Lower leg skin (tissue), 3 donors: ENCODE measurements around the gene MOSPD2.

Experiments
- CTCF ChIP-seq, 3 donors: fragments of 450-650 bp; IDR thresholded peaks; one replicate each; pipeline ENCODE4 v1.5.1; 2016; ENCODE audit warnings: antibody characterized with exemption in 3 of 3, mild to moderate bottlenecking in 3 of 3, moderate library complexity in 2 of 3
- POLR2A ChIP-seq, 2 donors: fragments of 450-650 bp; IDR thresholded peaks; one replicate each; pipeline ENCODE4 v1.6.1; 2016 to 2017; ENCODE audit warnings: antibody characterized with exemption in 2 of 2, mild to moderate bottlenecking in 1 of 2, moderate library complexity in 1 of 2

GRCh38 chrX:14916017-14916674, 42.9 kb downstream of the MOSPD2 start:
- TF ChIP-seq CTCF (IDR thresholded peaks at IDR 0.05) (no peak), POLR2A (IDR thresholded peaks at IDR 0.05) (no peak)
